Prostate gland (tissue), 2 donors: ENCODE measurements around the gene ZNF219. TPM values are rescaled to one million over a fixed set of nuclear protein-coding genes. Genes with fewer than 3 reads are reported as not detected.
A peak's percentile ranks its signal among the peaks of the same experiment; 100 is the strongest.

Experiments used
- DNase-seq: peaks from one replicate; pipeline ENCODE4 v3.0.0-alpha.2; 2019; ENCODE audit warnings: low spot score
- H3K27ac ChIP-seq, 2 donors: fragments of 200-600 bp; sonication (generic); 2 replicates each; pipeline ENCODE4 v1.5.1; 2017 to 2019
- H3K27me3 ChIP-seq: fragments of 200-600 bp; sonication (generic); replicated peaks from 2 replicates; pipeline ENCODE4 v1.5.1; 2019; ENCODE audit not compliant: insufficient read depth
- H3K36me3 ChIP-seq, 2 donors: fragments of 200-600 bp; sonication (generic); 1 replicate in 1 of 2; 2 replicates in 1 of 2; pipeline versions ENCODE4 v1.5.1 to v1.8.1; 2017 to 2019
- H3K4me1 ChIP-seq: fragments of 200-600 bp; sonication (generic); replicated peaks from 2 replicates; pipeline ENCODE4 v1.5.1; 2019
- H3K4me3 ChIP-seq, 2 donors: fragments of 200-600 bp; sonication (generic); 2 replicates each; pipeline ENCODE4 v1.5.1; 2017 to 2019
- H3K9me3 ChIP-seq: fragments of 200-600 bp; sonication (generic); 2 replicates; pipeline ENCODE4 v1.5.1; 2017
- POLR2A ChIP-seq: fragments of 450-650 bp; IDR thresholded peaks from one replicate; pipeline ENCODE4 v1.6.1; 2016; ENCODE audit warnings: antibody characterized with exemption, mild to moderate bottlenecking
- POLR2AphosphoS5 ChIP-seq: sonication (generic); formaldehyde crosslinking; IDR thresholded peaks from one replicate; pipeline ENCODE4 v1.6.1; 2017; ENCODE audit warnings: antibody characterized with exemption
- WGBS: methylation state at CpG from one replicate; pipeline ENCODE4 v1.1.5; 2018; 5-methylcytosine and 5-hydroxymethylcytosine counted together
- intact Hi-C: fragments of 100-400 bp; cut with DNase I; formaldehyde crosslinking; loops from one replicate; pipeline ENCODE4 v1.14.2; 2022
- total RNA-seq, 2 donors: library from RNA; depleted of rRNA; stranded (reverse); fragments of >200 nt; gene quantifications; one replicate each; pipeline ENCODE4 v1.1.0, GENCODE V29; 2016
- TF ChIP-seq, protein P1 (sequence below), 4 experiments: fragments of 200-600 bp in 2 of 4; fragments of 450-650 bp in 2 of 4; sonication (generic) in 2 of 4; IDR thresholded peaks; 1 replicate in 3 of 4; 2 replicates in 1 of 4; pipeline ENCODE4 v1.5.1; 2016 to 2019; ENCODE audit warnings: antibody characterized with exemption in 4 of 4, mild to moderate bottlenecking in 2 of 4, moderate library complexity in 2 of 4

The ZNF219 gene
- total RNA-seq, 2 donors from 2014 or later: 56.8 to 89.8 TPM

GRCh38 chr14:21074398-21075272, 23.8 kb downstream of the ZNF219 start:
- no peaks in the 10 kb centered on the region for H3K27me3 ChIP-seq

GRCh38 chr14:21073921-21074320, 24.5 kb downstream of the ZNF219 start:
- no peak for DNase-seq
- 83% methylated on average over 9 of the region's 9 CpGs for WGBS
- Histone ChIP-seq H3K4me3 (no peak overlapping the region), H3K9me3 (no peaks in the 10 kb centered on the region), H3K27me3 (no peaks in the 10 kb centered on the region), H3K4me1 (peaks cover 14% of the 10 kb centered on the region), H3K36me3 (peaks cover 0 to 3% of the 10 kb centered on the region in 2 donors), H3K27ac (no peak overlapping the region)
- TF ChIP-seq POLR2AphosphoS5 (no peak), POLR2A (no peak)
- TF ChIP-seq, protein P1, sequence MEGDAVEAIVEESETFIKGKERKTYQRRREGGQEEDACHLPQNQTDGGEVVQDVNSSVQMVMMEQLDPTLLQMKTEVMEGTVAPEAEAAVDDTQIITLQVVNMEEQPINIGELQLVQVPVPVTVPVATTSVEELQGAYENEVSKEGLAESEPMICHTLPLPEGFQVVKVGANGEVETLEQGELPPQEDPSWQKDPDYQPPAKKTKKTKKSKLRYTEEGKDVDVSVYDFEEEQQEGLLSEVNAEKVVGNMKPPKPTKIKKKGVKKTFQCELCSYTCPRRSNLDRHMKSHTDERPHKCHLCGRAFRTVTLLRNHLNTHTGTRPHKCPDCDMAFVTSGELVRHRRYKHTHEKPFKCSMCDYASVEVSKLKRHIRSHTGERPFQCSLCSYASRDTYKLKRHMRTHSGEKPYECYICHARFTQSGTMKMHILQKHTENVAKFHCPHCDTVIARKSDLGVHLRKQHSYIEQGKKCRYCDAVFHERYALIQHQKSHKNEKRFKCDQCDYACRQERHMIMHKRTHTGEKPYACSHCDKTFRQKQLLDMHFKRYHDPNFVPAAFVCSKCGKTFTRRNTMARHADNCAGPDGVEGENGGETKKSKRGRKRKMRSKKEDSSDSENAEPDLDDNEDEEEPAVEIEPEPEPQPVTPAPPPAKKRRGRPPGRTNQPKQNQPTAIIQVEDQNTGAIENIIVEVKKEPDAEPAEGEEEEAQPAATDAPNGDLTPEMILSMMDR (IDR thresholded peaks at IDR 0.05): no peak
- intact Hi-C loops: no loop called here

More at GRCh38 chr14:21074398-21075272, 23.8 kb downstream of the ZNF219 start:
- DNase-seq: no peak
- intact Hi-C loops: no loop called here
- 80% methylated on average over 26 of the region's 26 CpGs for WGBS
- Histone ChIP-seq H3K4me3 (no peak overlapping the region), H3K4me1 (peaks cover 7% of the 10 kb centered on the region), H3K36me3 (peaks cover 0 to 4% of the 10 kb centered on the region in 2 donors), H3K27ac (peak overlapping the region in 1 of 2 donors; percentile 27), H3K9me3 (no peaks in the 10 kb centered on the region)
- TF ChIP-seq, protein P1 (IDR thresholded peaks at IDR 0.05): no peak
- TF ChIP-seq POLR2A (no peak), POLR2AphosphoS5 (no peak)

DNA sequence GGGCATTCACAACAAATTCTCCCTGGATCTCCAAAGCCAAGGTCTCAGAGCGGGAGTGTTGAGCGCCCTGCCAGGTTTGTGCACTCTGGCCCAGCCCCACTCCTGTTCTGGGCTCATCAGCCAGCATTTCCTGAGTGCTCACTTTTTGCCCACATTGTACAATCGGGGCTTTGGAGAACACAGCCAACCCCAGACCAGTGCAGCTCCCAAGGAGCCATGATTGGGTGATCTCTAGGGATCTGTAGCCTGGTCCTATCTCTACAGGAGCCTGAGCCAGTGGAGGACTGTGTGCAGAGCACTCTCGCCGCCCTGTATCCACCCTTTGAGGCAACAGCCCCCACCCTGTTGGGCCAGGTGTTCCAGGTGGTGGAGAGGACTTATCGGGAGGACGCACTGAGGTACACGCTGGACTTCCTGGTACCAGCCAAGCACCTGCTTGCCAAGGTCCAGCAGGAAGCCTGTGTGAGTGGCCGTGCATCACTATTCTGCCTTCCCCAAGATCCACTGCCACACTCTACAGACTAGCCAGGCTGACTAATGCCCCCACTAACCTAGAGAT, 25.6 kb downstream of the ZNF219 start:
- Histone ChIP-seq H3K9me3 (no peaks in the 10 kb centered on the region), H3K27me3 (no peaks in the 10 kb centered on the region), H3K27ac (peak overlapping the region in 1 of 2 donors; percentile 79), H3K36me3 (no peaks in the 10 kb centered on the region), H3K4me3 (no peak overlapping the region), H3K4me1 (peaks cover 15% of the 10 kb centered on the region)
- no peak for DNase-seq
- intact Hi-C loops: no loop called here
- TF ChIP-seq POLR2A (no peak), POLR2AphosphoS5 (no peak)
- TF ChIP-seq, protein P1 (IDR thresholded peaks at IDR 0.05): no peak
- WGBS: 85% methylated on average over 9 of the region's 9 CpGs

DNA sequence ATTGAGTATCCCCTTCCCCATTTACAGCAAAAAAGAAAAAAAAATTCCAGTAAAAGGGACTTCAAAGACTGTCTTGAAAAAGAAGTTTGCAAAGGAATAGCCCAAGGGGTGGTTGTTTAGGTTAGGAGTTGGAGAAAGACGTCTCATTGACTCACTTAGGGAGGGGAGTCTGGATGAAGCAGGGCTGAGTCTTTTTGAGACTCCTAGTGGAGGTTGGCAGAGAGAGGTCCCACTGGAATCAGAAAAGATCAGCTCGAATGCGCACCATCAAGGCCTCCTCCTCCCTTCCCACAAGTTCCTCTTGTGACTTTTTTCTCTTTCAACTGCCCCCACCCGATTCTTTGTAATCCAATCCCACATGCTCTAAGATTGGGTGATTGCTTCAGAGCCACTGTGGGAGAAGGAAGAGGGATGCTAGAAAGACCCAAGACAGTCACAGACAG, 26.4 kb downstream of the ZNF219 start:
- no peaks in the 10 kb centered on the region for H3K9me3 ChIP-seq
- H3K4me3 ChIP-seq: peak overlapping the region in 1 of 2 donors; percentile 51
- no peaks in the 10 kb centered on the region for H3K27me3 ChIP-seq
- TF ChIP-seq POLR2AphosphoS5 (no peak), POLR2A (no peak)
- TF ChIP-seq, protein P1 (IDR thresholded peaks at IDR 0.05): no peak
- H3K36me3 ChIP-seq: no peaks in the 10 kb centered on the region
- intact Hi-C loops: no loop called here
- whole genome bisulfite sequencing: 23% methylated on average over 4 of the region's 4 CpGs
- H3K4me1 ChIP-seq: peaks cover 15% of the 10 kb centered on the region
- DNase-seq: no peak
- peak overlapping the region; percentile 77 to 79 for H3K27ac ChIP-seq
